GM12873 (cell line): Measurements from ENCODE around the gene CPT1A.

Experiments
- CTCF ChIP-seq: IDR thresholded peaks from 2 replicates; pipeline ENCODE4 v1.5.1; 2012; ENCODE audit warnings: low read depth, mild to moderate bottlenecking, moderate library complexity, low read length, control low read depth; ENCODE audit not compliant: insufficient read depth; ENCODE audit errors: missing control alignments

CPT1A gene

GRCh38 chr11:68841718-68842426 is at the start of gene CPT1A:
Gene CPT1A, minus strand, starts transcription at chr11:68841916. Its CDS starts 26,442 bp downstream, at chr11:68815474.
- TF ChIP-seq CTCF, result no peak

GRCh38 chr11:68890490-68891231 is 48.9 kb upstream of the CPT1A start:
- TF ChIP-seq CTCF, result no peak

- peak; percentile 26 for TF ChIP-seq CTCF
These were observed 48.3 kb upstream of the CPT1A start for GRCh38 chr11:68889948-68890446.

GRCh38 chr11:68882391-68882790 is 40.7 kb upstream of the CPT1A start:
- no peak for TF ChIP-seq CTCF

- TF ChIP-seq CTCF, result no peak
These were observed 39.6 kb upstream of the CPT1A start for GRCh38 chr11:68881320-68881719.

- no peak for TF ChIP-seq CTCF
These were observed 39.1 kb upstream of the CPT1A start for GRCh38 chr11:68880851-68881250.

- TF ChIP-seq CTCF, result no peak
These were observed 36.3 kb upstream of the CPT1A start for GRCh38 chr11:68878022-68878421.
